ENCODE results near the gene GRIPAP1.
"Not testable (repeated sequence)": the region's sequence is repeated elsewhere in the genome, so short reads cannot be mapped to it uniquely, and the experiment has no call there.

The GRIPAP1 gene

DNA sequence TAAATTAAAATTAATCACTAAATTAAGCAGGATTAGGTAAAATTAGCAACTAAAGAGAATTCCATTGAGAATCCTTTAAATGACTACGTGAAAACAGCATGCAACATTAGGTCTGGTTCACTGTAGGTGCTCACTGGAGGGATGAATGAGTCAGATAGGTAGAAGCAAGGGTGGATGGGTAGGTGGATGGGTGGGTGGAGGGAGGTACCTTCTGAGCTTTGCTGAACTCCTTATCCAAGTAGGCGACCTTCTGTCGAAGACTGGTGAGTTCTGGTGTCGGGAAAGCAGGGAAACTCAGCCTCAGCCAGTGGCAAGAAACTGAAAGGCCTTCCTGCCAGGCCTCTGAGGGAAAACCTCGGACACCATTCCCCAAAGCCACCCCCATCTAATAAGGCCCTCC is 3.0 kb downstream of the GRIPAP1 start:
- DNase-seq: no peak
- in situ Hi-C loops (cut with MboI; ENCODE audit: low pct_unique_long_range_greater_than_20kb, low sequenced_read_pairs): no loop called here

DNA sequence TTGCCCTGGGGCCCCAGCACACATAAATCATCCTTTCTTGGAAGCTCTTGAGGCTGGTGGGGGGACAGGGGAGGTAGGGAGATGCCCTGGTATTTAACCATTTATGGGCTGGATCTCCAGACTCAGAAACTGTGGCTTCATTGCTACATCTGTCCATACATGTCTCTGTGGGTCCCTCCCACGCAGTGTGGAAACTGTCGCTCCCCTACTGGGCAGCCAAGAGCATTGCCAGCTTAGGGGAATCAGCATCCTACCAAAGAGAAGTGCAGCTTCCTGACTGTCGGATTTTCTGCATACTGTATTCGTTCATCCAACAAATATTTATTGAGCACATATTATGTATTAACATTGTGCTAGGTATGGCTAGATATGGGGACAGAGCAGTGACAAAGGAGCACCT is 3.7 kb downstream of the GRIPAP1 start:
- in situ Hi-C loops (cut with MboI; ENCODE audit: low pct_unique_long_range_greater_than_20kb, low sequenced_read_pairs): no loop called here
- DNase-seq: peak; percentile 38

DNA sequence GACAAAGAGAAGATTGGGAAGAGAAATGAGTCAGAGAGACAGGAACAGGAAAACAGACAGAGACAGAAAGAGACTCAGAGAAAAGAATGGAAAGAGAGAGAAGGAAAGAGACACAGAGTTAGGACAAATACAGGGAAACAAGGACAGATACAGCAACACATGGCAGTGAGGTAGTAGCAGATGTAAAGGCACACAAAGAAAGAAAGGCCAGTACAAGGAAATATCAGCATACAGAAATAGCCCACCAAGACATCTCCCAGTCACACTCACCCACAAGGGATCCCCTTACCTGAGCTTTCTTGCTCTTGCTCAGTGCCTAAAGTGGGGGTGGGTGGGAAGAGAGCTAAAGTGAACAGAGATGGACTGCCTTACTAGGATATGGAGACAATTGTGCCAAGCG is 4.2 kb downstream of the GRIPAP1 start:
- in situ Hi-C loops (cut with MboI; ENCODE audit: low pct_unique_long_range_greater_than_20kb, low sequenced_read_pairs): no loop called here
- no peak for DNase-seq

DNA sequence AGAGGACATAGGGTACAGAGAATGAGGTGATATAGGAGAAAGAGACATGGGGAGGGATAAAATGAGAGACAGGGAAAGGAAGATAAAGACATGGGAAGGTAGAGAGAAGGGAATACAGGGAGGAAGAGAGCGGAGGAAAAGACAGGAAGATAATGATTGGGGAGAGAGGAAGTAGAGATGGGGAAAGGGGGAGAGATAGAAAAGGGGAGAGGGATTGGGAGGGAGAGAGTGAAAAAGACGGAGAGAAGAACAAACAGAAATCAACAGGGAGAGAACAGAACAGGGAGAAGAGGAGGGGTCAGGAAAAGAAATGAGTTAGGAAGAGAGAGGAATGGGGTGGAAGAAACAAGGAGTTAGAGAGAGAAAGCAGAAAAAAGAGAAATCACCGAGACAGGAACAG is 4.6 kb downstream of the GRIPAP1 start:
- no peak for DNase-seq
- in situ Hi-C loops (cut with MboI; ENCODE audit: low pct_unique_long_range_greater_than_20kb, low sequenced_read_pairs): no loop called here

DNA sequence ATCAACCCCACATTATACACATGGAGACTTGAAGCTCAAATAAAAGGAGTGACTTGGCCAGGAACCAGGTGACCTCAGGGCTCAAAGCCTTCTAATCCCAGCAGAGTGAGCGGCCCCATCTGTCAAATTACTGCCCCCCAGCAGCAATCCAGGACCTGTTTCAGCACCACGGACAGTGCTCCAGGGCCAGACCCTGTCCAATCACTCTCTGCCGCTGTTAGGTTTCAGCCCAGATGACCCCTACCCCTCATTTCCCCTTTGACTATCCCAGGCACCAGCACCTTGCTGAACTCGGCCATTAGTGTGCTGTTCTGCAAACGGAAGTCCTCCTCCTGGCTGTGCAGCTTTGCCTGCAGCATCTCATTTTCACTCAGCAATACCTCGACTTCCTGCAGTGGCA is 5.1 kb downstream of the GRIPAP1 start:
- DNase-seq: peak; percentile 15
- in situ Hi-C loops (cut with MboI; ENCODE audit: low pct_unique_long_range_greater_than_20kb, low sequenced_read_pairs): no loop called here

DNA sequence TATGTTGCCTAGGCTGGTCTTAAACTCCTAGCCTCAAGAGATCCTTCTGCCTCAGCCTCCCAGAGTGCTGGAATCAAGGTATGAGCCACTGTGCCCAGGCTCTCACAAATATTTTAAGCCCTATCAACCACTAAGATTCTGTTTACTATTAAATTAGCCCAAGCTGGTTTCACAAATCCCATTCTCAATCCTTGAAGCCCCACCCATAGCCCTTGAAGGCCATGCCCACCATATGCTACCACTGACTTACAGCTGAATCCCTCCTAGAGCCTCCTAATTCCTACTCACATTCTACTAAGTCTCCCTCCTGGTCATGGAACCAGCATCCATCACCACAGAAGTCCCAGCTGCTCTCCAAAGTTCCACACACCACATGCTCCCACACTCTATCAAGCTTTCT is 9.7 kb downstream of the GRIPAP1 start:
- DNase-seq: no peak
- in situ Hi-C loops (cut with MboI; ENCODE audit: low pct_unique_long_range_greater_than_20kb, low sequenced_read_pairs): no loop called here

DNA sequence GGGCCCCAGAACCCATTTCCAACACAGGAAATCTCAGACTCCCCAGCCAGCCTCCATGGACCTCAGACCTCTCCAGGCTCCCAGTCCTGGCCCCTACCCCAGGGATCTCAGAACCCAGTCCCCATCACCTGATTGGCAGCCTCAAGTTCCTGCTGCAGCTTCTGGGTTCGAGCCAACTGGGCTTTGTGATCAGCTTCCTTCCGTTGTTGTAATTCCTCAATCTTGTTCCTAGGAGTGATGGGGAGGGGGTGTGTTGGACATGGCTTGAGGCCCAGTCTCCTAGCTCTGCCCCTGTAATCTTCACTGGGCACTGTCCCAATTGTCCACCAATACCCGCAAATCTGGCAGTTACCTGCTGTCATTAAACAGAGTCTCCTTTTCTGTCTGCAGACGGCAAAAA is 12.6 kb downstream of the GRIPAP1 start:
- in situ Hi-C loops (cut with MboI; ENCODE audit: low pct_unique_long_range_greater_than_20kb, low sequenced_read_pairs): no loop called here
- no peak for DNase-seq

DNA sequence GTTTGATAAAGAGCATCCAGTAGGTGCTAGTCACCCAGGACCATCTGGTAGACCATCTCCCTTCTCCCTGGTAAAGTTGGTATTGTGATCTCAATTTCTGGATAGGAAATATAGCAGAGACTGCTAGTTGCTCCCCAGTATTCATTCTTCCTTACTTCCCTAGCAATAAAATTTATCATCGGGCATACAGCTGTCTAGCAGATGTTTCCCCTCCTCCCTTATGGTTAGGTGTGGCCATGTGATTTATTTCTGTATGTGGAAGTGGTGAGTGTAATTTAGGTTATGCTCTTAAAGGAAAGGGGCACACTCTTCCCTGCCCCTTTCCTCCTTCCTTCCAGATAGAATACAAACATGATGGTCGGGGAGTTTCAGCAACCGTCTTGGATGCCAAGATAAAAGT is 18.2 kb downstream of the GRIPAP1 start:
- DNase-seq: no peak
- in situ Hi-C loops (cut with MboI; ENCODE audit: low pct_unique_long_range_greater_than_20kb, low sequenced_read_pairs): no loop called here

DNA sequence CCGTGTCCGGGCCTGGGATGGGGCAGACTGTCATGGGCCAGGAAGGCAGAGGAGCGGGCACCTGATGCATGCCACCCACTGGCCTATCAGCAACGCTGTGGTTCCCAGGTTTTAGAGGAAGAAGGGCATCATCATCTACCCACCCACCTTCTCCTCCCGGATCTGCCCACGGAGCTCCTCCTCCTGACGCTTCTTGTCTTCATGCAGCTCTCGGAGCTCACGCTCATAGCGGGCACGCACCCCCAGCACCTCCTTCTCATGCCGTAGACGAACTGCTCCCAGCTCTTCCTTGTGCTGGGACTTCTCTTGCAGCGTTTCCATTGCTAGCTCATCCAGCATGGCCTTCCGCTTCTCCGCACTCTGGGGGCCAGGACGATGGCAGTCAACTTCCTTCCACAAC is 19.0 kb downstream of the GRIPAP1 start:
- in situ Hi-C loops (cut with MboI; ENCODE audit: low pct_unique_long_range_greater_than_20kb, low sequenced_read_pairs): no loop called here

DNA sequence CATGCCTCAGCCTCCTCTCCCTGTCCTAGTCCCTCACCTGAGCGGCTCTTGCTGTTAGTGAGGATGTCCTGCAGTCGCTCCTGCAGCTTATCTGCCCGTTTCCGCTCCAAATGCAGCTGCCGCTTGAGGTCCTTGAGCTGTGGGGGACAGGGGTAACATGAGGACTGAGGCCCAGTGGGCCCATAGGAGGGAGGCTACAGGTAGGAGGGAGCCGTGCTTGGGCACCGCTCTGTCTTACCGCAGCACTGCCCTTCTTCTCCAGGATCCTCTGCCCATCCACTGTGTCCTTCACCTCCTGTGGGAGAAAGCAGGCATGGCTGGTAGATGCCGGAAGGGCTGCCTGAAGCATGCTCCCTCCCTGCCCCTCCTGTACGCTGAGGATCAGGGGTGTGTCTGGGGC is 20.9 kb downstream of the GRIPAP1 start:
- DNase-seq: no peak
- in situ Hi-C loops (cut with MboI; ENCODE audit: low pct_unique_long_range_greater_than_20kb, low sequenced_read_pairs): no loop called here

More for the DNA sequence above, 19.0 kb downstream of the GRIPAP1 start:
- no peak for DNase-seq

DNA sequence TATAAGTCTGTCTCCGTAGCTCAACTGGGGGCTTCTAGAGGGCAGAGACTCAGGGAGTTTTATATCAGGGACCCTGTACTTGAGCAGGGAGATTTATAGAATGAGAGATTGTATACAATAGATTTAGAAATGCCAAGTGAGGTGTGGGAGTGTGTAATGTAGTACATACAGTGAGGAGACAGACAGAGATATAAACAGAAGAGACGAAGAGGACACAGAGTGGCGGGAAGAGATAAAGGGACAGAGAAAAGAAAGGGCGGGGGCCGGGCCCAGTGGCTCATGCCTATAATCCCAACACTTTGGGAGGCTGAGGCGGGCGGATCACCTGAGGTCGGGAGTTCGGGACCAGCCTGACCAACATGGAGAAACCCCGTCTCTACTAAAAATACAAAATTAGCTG is 21.7 kb downstream of the GRIPAP1 start:
- in situ Hi-C loops (cut with MboI; ENCODE audit: low pct_unique_long_range_greater_than_20kb, low sequenced_read_pairs); DNase-seq: not testable (repeated sequence)

DNA sequence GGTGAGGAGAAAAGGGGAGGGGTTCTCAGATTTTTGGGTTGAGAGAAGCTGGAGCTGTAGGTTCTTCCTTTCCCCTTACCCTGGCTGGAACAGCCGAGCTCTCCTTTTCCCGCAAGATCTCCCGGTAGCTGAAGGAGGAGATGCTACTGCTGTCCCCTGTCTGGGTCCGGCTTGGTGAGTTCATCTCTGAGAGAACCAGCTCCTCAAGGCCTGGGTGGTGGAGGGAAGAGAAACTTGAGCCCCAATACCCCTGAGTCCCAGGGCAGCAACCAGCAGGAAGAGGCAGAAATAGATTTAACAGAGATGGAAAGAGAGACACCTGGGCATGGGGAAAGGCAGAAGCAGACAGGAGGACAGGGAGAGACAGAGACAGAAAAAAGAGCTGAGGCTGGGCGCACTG is 23.8 kb downstream of the GRIPAP1 start:
- in situ Hi-C loops (cut with MboI; ENCODE audit: low pct_unique_long_range_greater_than_20kb, low sequenced_read_pairs): no loop called here
- DNase-seq: no peak

DNA sequence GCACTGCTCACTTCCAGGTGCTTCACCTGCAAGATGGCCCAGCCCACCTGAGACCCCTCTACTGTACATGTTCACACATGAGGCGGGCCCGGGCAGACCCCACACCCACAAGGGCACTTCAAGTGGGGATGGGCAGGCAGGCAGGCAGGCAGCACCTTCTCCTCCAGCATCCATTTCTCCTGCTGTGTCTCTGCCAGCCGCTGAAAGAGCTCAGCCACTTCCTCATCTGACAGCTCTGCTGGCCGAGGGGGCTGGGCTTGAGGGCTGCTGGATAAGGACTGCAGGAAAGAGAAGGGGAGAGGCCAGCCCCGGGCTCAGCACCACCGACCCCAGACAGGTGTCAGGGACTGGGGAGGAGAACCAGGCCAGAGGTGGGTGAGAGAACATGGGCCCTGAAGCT is 26.0 kb downstream of the GRIPAP1 start:
- peak; percentile 63 for DNase-seq
- in situ Hi-C loops (cut with MboI; ENCODE audit: low pct_unique_long_range_greater_than_20kb, low sequenced_read_pairs): no loop called here

DNA sequence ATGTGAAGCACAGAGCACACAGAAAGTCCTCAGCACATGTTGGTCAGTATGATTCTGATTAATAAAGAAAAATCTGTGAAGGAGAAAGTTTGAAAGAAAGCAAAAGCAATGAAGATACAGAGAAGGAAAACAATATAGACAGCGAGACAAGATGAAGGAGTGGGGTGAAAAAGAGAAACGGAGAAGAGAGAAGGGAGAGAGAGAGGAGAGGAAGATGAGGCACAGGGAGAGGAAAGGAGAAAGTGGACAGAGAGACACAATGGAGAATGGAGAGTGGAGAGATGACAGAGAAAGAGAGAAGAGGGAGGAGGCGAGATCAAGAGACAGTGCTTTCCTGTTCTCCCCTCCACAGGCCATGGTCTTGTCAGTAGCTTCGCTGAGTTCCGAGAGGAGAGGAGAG is 26.5 kb downstream of the GRIPAP1 start:
- no peak for DNase-seq
- in situ Hi-C loops (cut with MboI; ENCODE audit: low pct_unique_long_range_greater_than_20kb, low sequenced_read_pairs): no loop called here

DNA sequence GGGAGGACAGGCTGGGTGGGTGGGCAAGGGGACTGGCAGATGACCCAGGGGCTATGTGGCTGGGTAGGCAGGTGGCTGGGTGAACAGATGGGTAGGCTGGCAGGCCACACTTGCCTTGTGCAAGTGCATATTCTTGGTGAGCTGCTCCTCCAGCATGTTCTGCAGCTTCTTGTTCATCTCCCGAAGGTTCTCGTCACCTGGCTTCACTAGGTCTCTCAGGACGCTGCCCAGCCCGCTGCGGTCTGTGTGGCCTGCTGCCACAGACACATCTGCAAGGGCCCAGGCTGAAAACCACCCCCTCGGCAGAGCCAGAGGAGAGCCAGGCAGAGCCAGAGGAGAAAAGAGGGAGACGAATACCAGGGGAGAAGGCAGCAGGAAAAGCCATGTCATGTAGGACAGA is 27.0 kb downstream of the GRIPAP1 start:
- no peak for DNase-seq

DNA sequence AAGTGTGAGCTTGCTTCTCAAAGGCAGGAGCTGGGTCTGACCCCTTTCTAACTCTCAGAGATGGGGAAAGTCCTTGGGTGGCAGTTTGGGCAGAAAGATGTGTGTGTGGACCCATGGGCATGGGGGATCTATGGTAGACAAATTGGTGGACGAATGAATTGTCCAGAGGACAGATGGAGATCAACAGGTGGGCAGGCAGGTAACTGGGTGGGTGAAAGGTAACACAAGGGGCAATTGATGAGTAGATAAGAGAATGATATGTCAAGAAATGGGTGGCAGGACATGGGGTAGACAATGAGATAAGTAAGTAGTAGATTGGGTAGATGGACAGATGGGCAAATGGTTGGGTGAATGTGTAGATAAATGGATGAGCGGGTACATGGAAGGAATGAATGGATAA is 27.5 kb downstream of the GRIPAP1 start:
- in situ Hi-C loops (cut with MboI; ENCODE audit: low pct_unique_long_range_greater_than_20kb, low sequenced_read_pairs): no loop called here
- DNase-seq: no peak

More for the DNA sequence above, 27.0 kb downstream of the GRIPAP1 start:
- in situ Hi-C loops (cut with MboI; ENCODE audit: low pct_unique_long_range_greater_than_20kb, low sequenced_read_pairs): no loop called here

DNA sequence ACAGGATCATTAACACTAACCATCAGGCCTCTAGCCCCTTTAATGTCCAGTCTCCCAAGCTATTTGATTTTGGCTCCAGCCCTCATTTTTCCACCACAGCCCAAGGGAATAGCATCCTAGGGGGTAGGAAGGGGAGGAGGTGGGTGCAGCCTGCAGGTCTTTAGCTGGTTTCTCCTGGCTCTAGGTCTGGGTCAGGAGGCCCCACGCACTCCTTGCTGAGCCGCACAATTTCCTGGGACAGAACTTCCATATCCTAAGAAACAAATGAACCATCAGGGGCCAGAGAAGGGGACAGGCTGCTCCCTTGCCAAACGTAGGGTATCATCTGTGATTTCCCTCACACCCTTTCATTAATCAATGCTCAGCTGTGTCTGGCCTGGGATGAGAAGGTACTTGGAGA is 28.0 kb downstream of the GRIPAP1 start:
- no peak for DNase-seq
- in situ Hi-C loops (cut with MboI; ENCODE audit: low pct_unique_long_range_greater_than_20kb, low sequenced_read_pairs): no loop called here

DNA sequence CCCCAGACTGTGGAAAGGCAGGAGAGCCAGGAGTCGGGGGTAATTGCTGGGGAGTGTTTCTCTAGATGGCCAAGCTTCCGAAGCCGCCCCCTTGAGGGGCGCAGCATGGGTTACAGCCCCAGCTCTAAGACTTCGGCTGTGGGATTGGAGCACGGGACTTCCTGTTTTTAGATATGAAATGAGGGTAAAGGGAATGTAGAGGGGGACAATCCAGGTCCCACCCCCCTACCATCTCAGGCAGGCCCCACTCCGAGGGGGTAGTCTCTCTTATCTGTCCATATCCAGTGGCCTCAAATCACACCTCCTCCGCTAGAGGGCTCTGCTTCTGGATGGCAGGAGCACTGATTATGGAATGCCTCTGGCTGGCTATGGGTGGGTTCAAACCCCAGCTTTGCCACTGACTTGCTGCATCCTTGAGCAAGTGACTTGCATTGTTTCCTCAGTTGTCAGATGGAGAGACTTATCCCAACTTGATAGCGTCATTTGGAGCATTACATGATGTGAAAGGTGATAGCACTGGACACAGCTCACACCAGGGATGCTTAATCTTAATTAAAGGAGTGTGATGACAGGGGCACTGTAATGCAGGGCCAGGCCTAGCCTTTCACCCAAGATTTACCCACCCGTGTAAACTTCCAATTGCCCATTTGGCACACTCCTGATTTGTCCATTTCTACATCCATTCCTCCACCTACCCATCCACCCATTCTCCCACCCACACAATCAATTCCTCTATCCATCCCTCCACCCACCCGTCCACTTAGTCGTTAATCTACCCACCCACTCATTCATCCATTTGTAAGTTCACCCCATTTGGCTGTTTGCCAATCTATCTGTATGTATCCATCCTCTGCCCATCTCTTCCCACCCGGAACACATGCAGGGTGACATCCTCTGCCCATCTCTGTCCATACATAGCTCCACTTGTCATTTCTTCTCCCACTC is 29.6 kb downstream of the GRIPAP1 start:
- peak; percentile 65 for DNase-seq
- in situ Hi-C loops (cut with MboI; ENCODE audit: low pct_unique_long_range_greater_than_20kb, low sequenced_read_pairs): no loop called here

DNA sequence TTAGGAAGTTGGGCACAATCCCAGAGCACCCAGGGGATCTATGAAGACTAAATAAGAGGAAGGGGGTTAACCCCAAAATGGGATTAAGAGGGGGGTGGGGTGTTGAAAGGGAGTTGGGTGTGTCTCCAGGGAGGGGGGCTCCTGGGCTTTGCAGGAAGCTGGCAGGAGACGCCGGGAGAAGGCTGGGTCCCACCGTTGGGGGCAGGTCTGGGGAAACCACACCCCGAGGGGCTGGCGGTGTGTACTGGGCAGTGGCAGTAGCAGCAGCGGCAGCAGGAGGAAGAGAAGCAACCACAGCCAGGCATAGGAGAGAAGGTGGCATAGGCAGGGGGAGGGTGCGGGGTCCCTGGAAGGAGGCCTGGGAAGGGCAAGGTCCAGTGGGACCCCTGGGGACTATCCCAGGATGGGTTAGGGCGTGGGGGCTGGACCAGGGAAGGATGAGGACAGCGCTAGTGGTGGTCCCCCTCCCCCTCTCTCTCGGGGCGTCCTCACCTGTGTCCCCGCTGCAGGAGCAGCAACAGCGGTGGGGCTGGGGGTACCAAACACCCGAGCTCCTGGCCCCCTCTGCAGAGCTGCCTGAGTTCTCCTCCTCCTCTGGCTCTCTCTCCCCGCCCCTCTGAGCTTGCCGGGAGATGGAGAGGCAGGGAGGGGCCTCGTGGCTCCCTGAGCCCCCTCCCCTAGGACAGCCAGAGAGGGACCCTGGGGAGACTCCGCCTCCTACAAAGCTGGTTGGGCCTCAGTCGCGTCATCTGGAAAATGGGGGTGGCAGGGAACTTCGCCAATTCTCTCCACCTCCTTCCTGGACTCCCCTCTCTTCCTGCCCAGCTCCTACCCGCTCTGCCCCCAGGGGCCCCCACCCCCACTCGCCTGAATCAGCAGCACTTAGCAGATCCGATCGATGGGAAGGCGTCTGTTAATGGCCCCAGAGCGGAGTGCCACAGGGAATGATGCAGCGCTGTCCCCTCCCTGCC is 30.5 kb downstream of the GRIPAP1 start, which contains the start of gene KCND1:
TSS of gene KCND1 (minus strand) at position 596 of the 971 bp plus-strand sequence. CDS start 1,573 bp downstream, outside the sequence.
- no peak for DNase-seq
- in situ Hi-C loops (cut with MboI; ENCODE audit: low pct_unique_long_range_greater_than_20kb, low sequenced_read_pairs): no loop called here

DNA sequence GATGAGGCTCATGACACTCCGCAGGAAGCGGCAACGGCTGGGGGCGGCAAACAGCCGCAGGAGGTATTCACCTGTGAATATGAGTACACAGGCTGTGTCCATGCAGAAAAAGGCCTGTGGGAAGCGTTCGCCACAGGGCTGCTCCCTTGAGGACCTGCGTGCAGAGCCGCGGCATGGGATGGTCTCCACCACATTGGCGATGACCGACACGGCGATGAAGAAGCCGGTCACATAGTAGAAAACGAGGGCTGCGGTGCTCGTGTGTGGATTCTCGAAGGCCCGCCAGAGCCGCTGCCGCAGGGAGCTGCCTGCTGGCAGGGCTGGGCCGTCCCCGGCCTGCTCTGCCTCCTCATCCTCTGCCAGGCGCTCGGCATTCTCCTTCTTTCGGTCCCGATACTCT is 32.6 kb downstream of the GRIPAP1 start:
- in situ Hi-C loops (cut with MboI; ENCODE audit: low pct_unique_long_range_greater_than_20kb, low sequenced_read_pairs): no loop called here
- no peak for DNase-seq

Measured in KBM-7 (cell line).